Measurements from ENCODE around the gene MDFIC2.
"Not testable (repeated sequence)": the region's sequence is repeated elsewhere in the genome, so short reads cannot be mapped to it uniquely, and the experiment has no call there.

The MDFIC2 gene

GRCh38 chr3:70312336-70312735 is at the start of gene MDFIC2:
Gene MDFIC2 (minus strand): TSS chr3:70312638. CDS start chr3:70311973, 665 bp downstream.
- DNase-seq (ENCODE audit: low spot score), result no peak

- no peak for DNase-seq (ENCODE audit: low spot score)
These were observed 48.7 kb upstream of the MDFIC2 start for GRCh38 chr3:70360979-70361760.

DNA sequence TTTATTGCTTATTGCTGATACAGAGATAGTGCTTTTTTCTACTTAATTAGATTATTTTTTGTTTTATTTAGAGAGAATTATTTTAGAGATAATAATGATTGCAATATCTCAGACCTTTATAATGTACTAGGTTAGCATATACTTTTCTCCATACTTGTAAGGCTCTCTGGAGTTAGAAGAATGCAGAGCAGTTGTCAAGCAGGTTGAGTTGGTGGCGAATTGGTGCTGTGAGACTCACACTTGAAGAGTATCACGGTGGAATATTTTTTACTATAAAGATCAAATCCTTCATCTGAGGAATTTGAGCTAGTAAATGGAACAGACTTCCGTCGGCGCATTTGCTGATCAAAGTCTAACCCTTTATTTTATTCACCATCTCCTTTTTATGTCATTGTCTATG is 47.3 kb upstream of the MDFIC2 start:
- no peak for DNase-seq (ENCODE audit: low spot score)

- DNase-seq (ENCODE audit: low spot score), result peak; percentile 39
These were observed 46.6 kb upstream of the MDFIC2 start for GRCh38 chr3:70358978-70359580.

DNA sequence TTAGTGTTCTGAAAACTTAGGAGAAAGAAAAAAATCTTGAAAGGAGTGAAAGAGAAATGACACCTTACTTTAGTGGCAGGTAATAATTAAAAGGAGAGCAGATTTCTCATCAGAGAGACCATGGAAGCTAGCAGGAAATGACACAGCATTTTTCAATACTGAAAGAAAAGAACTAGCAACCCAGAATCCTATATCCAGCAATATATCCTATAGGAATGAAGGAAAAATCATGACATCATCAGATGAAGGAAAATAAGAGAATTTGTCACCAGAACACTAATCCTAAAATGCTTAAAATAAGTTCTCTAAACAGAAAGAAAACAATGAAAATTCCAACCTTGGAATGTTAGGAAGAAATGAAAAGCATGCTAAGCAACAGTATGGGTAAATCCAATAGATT is 39.8 kb upstream of the MDFIC2 start:
- DNase-seq (ENCODE audit: low spot score), result no peak

- DNase-seq (ENCODE audit: low spot score), result no peak
These were observed 29.7 kb upstream of the MDFIC2 start for GRCh38 chr3:70342149-70342548.

GRCh38 chr3:70336885-70337284 is 24.4 kb upstream of the MDFIC2 start:
- not testable (repeated sequence) for DNase-seq (ENCODE audit: low spot score)

DNA sequence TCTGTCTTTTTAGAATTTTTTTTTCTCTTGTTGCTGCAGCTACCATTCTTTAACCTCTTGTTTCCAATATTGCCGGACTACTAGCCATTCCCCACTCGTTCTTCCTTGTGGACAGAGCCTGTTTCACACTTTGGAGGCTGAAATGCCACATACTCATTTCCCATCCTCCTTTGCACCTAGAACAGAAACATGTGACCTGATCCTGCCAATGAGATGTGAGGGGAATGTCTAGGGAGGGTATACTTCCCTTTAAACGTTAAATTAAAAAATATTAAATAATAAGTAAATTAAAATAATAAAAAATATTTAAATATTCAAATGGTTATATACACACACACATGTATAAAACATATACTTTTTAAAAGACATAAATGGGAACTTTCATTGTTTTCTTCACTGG is 20.6 kb upstream of the MDFIC2 start:
- DNase-seq (ENCODE audit: low spot score), result no peak

DNA sequence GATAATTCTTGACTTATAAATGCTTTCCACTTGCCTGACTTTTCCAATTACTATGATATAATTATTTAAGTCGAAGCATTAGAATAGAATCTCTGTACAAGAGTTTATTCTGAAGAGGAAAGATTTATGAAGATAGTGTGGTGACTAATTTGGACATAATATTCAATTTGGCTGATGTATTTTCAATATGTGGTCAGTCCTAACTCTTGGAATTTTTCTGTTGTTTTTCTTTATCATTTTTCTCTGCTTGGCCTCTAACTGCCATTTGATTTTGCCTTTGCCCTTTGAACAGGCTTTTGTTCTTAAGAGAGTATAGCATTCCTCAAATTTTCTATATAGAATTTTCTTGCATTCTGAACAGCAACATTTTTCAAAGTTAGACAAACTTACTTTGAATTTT is 2.6 kb upstream of the MDFIC2 start:
- no peak for DNase-seq (ENCODE audit: low spot score)

DNA sequence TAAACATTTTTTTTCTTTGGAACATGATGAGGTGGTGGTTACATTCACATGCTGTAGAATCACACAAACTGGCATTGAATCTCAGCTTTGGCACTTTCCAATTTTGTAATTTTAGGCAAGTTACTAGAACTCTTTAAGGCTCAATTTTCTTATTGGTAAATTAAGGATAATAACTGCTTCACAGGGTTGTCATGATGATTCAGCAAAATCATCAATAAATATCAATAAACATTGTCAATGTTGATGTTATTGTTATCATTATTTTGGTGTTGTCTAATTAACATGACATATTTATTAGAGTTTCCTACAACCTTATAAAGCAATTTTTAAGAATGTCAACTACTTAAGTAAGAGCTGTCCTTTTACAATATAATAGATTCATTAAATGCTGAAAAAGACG is 1.6 kb downstream of the MDFIC2 start:
- DNase-seq (ENCODE audit: low spot score), result no peak

- DNase-seq (ENCODE audit: low spot score), result no peak
These were observed 2.8 kb downstream of the MDFIC2 start for GRCh38 chr3:70309591-70309990.

DNA sequence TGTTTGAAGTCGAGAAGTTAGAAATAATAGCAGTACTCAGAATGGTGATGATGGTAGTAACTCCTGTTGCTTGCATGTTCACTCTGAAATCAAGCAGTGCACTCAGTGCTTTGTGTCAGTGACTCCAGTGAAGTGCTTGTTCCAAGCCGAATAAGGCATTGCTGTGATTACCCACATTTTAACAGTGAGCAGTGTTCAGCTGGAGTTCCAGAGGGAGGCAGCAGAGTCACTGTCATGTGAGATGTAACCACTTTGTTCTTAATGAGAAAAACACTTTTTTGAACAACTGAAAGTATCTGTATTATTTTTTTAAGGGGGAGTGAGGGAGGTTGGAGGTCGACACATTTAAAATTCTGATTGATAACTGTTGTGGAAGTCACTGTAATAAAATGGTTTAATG is 3.7 kb downstream of the MDFIC2 start:
- no peak for DNase-seq (ENCODE audit: low spot score)

DNA sequence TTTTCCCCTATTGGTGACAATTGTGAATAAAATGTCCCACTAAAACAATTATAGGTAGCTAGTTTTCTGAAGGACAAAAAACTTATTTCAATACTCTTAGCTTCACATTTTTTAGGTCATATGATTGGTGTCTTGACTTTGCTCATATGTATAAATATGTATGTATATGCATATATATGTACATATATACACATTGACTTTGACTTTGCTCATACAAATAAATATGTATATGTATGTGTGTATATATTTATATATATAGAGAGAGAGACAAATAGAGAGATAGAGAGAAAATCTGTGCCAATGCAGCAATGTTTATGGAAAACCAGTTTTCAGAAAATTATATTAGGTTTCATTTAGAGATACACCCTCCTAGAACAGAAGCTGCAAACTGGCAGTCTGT is 5.7 kb downstream of the MDFIC2 start:
- no peak for DNase-seq (ENCODE audit: low spot score)

- no peak for DNase-seq (ENCODE audit: low spot score)
These were observed 14.1 kb downstream of the MDFIC2 start for GRCh38 chr3:70298385-70298784.

- DNase-seq (ENCODE audit: low spot score), result no peak
These were observed 21.3 kb downstream of the MDFIC2 start for GRCh38 chr3:70291097-70291482.

GRCh38 chr3:70290431-70291096 is 21.9 kb downstream of the MDFIC2 start:
- not testable (repeated sequence) for DNase-seq (ENCODE audit: low spot score)

- peak; percentile 7 for DNase-seq (ENCODE audit: low spot score)
These were observed 30.8 kb downstream of the MDFIC2 start for GRCh38 chr3:70281663-70282062.

DNA sequence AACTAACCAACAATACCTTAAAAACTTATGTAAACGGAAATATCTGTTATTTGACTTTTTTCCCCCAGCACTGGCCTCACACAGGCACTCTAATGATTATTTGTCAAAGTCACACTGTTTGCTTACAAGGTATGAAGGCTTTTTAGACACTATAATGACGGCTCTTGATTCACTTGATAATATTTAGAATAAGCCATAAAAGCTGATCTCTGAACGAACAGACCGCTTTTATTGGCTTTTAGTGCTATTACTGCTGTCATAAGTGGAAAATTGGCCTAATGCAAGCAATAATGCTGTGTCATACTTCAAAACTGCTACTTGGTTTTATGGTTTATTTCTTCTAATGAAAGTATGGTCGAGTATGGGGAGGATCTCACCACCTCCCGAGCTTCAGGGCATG is 35.1 kb downstream of the MDFIC2 start:
- DNase-seq (ENCODE audit: low spot score), result no peak

DNA sequence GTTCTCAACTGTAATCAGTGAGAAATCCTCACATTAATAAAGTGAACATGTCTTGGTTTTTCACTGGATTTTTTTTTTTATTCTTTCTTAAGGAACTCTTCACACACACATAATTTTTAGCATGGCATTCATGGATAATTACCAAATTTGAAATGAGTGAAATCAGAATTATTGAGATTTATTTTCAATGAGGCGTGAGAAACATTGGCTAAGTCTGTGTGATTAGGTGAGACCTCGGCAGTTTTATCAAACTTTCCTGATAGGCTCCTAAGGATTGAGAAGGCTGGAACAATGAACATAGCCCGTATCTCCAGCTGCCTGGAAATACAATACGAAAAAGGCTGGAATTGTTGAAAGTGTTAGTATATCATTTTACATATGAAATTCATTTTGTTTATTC is 35.5 kb downstream of the MDFIC2 start:
- DNase-seq (ENCODE audit: low spot score), result no peak

DNA sequence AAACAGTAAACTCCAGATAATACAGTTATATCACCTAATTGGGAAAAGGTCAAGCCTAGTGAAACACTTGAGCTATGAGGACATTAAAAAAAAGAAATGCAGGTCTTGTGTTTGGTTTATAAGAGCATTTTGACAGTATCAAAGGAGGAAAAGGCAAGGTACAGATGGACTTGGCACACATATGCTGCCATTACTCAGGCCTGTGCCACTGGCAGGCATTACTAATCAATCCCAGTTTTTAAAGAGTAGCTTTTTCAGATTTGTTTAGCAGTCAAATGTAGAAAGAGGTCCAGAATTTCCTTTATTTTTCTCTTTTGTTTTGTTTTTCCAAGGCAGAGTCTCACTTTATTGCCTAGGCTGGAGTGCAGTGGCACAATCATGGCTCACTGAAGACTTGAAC is 38.9 kb downstream of the MDFIC2 start:
- no peak for DNase-seq (ENCODE audit: low spot score)

DNA sequence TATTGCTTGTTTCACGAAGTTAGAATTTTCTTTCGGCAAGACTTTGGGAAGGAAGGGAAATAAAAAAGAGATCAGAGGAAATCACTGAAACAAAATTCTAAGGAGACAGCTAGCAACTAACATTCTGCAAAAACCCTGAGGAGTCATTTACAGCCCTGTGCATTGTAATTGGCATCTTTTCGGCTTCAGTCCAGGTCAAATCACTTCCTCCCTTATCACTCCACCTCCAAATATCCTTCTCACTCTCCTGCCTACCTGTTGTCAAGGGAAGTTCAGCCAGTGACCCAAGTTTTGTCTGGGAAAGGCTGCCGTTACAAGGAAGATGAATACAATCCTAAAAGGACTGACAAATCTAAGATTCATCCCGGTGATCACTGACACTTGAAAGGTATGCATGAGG is 39.6 kb downstream of the MDFIC2 start:
- no peak for DNase-seq (ENCODE audit: low spot score)

DNA sequence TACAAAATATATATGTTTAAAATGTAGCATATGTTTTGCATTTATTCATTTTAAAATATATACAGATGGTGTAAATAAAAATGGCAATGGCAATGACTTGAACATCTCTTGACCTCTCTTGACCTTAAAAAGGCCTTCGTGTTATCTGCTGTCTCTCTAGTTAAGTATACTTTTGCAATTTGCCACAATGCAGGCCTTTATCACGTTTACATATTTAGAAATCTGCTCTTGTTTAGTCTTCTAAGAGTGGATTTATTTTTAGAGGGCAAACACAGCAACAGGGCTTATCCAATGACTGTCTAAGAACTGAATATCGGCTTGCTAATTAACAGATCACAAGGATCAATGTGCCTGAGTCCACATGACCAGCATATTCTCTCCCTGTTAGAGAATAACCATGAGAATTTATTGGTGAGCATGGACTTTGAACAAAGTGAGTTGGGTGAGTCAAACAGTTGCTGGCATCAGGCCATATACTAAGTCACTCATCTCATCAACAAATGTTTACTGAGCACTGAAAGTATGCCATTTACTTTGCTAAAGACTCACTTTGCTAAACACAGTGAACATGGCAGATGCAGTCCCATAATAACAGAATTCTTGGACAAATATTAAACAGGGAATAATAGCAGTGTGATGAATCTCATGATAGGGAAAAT is 48.2 kb downstream of the MDFIC2 start:
- DNase-seq (ENCODE audit: low spot score), result peak; percentile 72

DNA sequence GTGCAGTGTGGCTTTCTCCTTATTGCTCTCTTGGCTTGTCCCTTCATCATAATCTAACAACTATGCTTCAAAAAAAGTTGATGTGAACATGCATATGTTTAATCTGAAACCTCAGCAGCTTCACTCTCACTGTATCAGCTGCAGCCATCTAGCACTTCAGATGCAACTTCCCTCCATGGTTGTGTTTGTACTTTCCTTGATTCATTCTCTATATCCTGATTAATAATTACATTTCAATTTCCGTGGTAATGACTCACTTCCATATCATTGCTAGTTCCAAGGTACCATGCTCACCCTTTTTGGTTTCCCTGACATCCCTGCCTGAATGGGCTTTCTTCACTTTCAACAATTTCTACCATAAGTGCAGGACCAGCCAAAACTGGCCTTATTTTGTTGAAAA is 51.2 kb downstream of the MDFIC2 start:
- DNase-seq (ENCODE audit: low spot score), result no peak
